MG63 (cell line): Measurements from ENCODE around the gene PDXDC1. TPM values are rescaled to one million over a fixed set of nuclear protein-coding genes. Genes with fewer than 3 reads are reported as not detected.
"Not testable (repeated sequence)": the region's sequence is repeated elsewhere in the genome, so short reads cannot be mapped to it uniquely, and the experiment has no call there.

Experiments used
- DNase-seq: peaks from one replicate; pipeline ENCODE4 v3.0.0-alpha.2; 2020
- H3K27me3 ChIP-seq: fragments of 250-450 bp; sonication (Bioruptor Pico); 2 replicates; pipeline ENCODE4 v1.5.1; 2020; ENCODE audit warnings: mild to moderate bottlenecking, moderate library complexity
- H3K36me3 ChIP-seq: fragments of 250-450 bp; sonication (Bioruptor Pico); 2 replicates; pipeline ENCODE4 v1.5.1; 2020; ENCODE audit warnings: mild to moderate bottlenecking, moderate library complexity
- H3K4me3 ChIP-seq: fragments of 250-450 bp; sonication (Bioruptor Pico); 2 replicates; pipeline ENCODE4 v1.5.1; 2020; ENCODE audit warnings: mild to moderate bottlenecking, moderate library complexity
- H3K9me3 ChIP-seq: fragments of 250-450 bp; sonication (Bioruptor Pico); 2 replicates; pipeline ENCODE4 v1.5.1; 2020; ENCODE audit warnings: mild to moderate bottlenecking, moderate library complexity
- total RNA-seq: library from RNA; depleted of rRNA; stranded (reverse); fragments of >200 nt; shearing (Covaris generic); gene quantifications from 2 replicates; pipeline ENCODE4 v1.2.3, GENCODE V29; 2014; ENCODE audit warnings: low replicate concordance

Gene PDXDC1
- total RNA-seq, 1 experiment from 2014 or later: 65.3 TPM

- DNase-seq: no peak
- Histone ChIP-seq H3K27me3 (no peaks in the 10 kb centered on the region), H3K36me3 (peaks cover 56% of the 10 kb centered on the region), H3K4me3 (no peak overlapping the region), H3K9me3 (no peaks in the 10 kb centered on the region)
Observed at GRCh38 chr16:15043344-15043743, 68.5 kb downstream of the PDXDC1 start.

DNA sequence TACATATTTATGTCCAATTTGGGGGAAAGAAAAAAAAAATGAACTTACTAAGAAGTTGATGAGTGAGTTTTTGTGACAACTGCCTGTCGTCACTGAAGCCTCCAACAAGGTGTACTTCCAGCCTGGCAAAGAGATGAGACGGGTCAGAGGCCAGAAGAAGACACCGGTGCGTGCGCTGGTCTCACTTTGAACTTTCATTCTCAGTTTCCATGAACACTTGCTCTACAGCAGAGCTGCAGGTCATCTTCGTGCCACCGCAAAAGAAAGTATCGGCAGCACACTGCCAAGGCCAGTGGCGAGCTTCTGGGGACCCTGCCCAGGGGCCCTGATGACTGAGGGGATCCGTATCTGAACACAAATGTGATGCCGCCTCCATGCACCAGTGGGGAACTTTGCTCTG lies 69.5 kb downstream of the PDXDC1 start:
- Histone ChIP-seq H3K36me3 (peaks cover 48% of the 10 kb centered on the region), H3K4me3 (no peak overlapping the region), H3K27me3 (no peaks in the 10 kb centered on the region), H3K9me3 (no peaks in the 10 kb centered on the region)
- no peak for DNase-seq

- H3K4me3 ChIP-seq, H3K27me3 ChIP-seq, H3K9me3 ChIP-seq, DNase-seq: not testable (repeated sequence)
- H3K36me3 ChIP-seq: peaks cover 42% of the 10 kb centered on the region
Observed at GRCh38 chr16:15045270-15045669, 70.4 kb downstream of the PDXDC1 start.

DNA sequence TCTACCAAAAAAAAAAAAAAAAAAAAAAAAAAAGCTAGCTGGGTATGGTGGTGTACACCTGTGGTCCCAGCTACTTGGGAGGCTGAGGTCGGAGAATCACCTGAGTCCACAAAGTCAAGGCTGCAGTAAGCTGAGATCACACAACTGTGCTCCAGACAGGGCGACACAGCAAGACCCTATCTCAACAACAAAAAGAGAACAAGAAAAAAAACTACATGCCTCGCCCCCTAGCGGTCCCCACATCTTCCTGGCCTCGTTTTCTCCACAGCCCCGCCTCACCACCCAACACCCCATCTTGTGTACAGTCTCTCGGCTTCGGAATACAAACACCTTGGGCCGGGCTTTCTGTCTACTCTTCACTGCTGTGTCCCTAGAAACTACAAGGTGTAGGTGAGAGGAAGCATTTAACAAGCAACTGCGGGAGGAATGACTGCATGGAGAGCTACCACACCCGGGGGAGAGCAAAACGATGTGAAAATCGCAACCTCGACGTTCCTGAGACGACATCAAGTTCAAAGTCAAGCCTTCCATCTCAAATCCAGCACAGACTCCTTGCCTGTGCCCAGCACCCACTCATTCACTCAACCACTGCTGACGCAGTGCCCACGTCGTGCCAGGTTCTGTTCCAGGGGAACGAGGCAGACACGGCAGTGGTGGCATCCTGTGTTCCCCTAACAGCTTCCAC lies 72.0 kb downstream of the PDXDC1 start:
- no peaks in the 10 kb centered on the region for H3K9me3 ChIP-seq
- no peaks in the 10 kb centered on the region for H3K27me3 ChIP-seq
- no peak overlapping the region for H3K4me3 ChIP-seq
- no peak for DNase-seq
- H3K36me3 ChIP-seq: peaks cover 28% of the 10 kb centered on the region

GRCh38 chr16:15049581-15050180 lies 74.9 kb downstream of the PDXDC1 start:
- DNase-seq: no peak
- Histone ChIP-seq H3K27me3 (no peaks in the 10 kb centered on the region), H3K9me3 (no peaks in the 10 kb centered on the region), H3K4me3 (no peak overlapping the region), H3K36me3 (peaks cover 11% of the 10 kb centered on the region)

GRCh38 chr16:15050440-15050839 lies 75.6 kb downstream of the PDXDC1 start:
- H3K27me3 ChIP-seq, H3K9me3 ChIP-seq, DNase-seq, H3K4me3 ChIP-seq: not testable (repeated sequence)
- peaks cover 12% of the 10 kb centered on the region for H3K36me3 ChIP-seq

DNA sequence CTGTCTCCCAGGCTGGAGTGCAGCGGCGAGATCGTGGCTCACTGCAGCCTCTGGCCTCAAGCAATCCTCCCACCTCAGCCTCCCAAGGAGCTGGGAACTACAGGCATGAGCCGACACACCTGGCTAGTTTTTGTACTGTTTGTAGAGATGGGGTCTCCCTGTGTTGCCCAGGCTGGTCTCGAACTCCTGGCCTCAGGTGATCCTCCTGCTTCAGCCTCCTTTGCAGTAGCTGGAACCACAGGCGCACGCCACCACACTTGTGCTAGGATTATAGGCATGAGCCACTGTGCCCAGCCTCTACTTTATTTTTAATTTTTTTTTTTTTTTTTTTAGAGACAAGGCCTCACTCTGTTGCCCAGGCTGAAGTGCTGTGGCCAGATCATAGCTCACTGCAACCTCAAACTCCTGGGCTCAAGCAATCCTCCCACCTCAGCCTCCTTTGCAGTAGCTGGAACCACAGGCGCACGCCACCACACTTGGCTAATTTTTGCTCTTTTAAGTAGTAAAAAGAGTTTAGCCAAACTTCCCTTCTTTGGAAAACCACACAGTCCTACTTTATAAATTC lies 76.6 kb downstream of the PDXDC1 start:
- Histone ChIP-seq H3K4me3 (no peak overlapping the region), H3K36me3 (peaks cover 6% of the 10 kb centered on the region), H3K27me3 (no peaks in the 10 kb centered on the region), H3K9me3 (no peaks in the 10 kb centered on the region)
- DNase-seq: no peak

DNA sequence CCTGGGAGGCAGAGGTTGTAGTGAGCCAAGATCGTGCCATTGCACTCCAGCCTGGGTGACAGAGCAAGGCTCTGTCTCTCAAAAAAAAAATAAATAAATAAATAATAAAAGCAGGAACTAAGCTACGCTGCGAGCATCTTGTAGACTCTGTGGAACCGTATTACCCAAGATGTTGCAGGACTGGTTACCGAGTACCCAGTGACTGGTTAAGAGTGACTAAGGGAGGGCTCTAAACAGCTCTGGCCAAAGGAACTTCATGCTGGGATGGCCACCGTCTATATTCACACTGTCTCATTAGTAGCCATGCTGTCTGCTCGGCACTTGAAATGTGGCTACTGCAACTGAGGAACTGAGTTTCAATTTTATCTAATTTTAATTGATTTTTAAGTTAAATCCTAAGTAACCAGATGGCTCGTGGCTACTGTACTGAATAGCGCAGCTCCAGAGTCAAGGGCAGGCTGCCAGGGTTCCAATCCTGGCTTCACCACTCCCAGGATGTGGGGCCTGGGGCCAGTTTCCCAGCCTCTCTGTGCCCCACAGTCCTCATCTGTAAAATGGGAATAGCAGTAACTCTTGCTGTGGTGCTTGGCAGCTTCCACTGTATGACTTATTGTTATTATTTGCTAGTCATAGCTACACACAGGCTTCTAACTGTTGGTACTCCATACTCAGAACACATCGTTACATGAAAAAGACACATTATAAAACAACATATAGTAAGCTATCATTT lies 78.1 kb downstream of the PDXDC1 start:
- Histone ChIP-seq H3K9me3 (no peaks in the 10 kb centered on the region), H3K27me3 (no peaks in the 10 kb centered on the region), H3K4me3 (no peak overlapping the region), H3K36me3 (peaks cover 3% of the 10 kb centered on the region; the same call in 1 of the 2 replicates)
- no peak for DNase-seq

- DNase-seq: no peak
- peaks cover 5% of the 10 kb centered on the region for H3K36me3 ChIP-seq
- H3K9me3 ChIP-seq: no peaks in the 10 kb centered on the region
- no peak overlapping the region for H3K4me3 ChIP-seq
- no peaks in the 10 kb centered on the region for H3K27me3 ChIP-seq
Observed at GRCh38 chr16:15053904-15054303, 79.1 kb downstream of the PDXDC1 start.

GRCh38 chr16:15054357-15055140 lies 79.7 kb downstream of the PDXDC1 start:
- DNase-seq: no peak
- Histone ChIP-seq H3K4me3 (peak overlapping the region; percentile 96), H3K9me3 (no peaks in the 10 kb centered on the region), H3K27me3 (no peaks in the 10 kb centered on the region), H3K36me3 (peaks cover 12% of the 10 kb centered on the region)

DNA sequence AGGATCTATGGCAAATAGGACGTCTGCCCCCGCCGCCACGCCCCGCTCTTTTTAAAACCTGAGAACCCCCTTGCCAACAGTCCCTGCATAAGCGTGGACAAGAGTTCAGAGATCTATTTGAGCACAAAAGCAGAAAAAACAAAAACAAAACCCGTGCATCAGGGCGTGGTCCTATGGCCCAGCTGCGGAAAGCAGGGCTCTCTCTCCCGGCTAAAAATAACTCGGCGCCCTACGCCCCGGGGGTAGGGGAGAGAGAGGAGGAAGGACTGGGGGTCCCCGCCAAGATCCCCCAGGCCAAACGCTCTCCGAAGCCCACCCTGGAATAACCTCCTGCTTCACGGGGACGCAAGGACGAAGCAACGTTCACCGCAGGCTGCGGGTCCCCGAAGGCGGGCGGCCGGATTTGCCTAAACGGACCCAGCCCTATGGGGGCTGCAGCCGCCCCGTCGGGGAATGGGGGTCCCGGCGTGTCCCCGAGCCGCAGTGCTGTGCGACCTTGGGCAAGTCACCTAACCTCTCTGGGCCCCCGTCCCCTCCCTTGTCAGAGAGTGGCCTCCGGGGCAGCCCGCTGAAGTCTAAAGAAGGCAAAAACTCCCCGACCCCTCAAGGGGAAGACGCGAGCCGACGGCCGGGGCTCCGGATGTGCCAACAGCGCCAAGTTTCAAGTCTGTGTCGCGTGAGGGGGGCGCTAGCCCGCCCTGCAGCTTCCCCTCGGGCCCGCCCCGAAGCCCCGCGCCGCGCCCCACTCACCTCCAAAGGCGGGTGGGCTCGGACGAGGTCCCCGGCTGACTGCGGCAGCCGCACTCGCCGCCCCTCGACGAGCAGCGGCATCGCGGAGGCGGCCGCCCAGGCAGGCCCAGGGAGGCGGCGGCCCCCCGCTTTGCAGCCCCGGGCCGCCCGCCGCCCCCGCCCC lies 80.6 kb downstream of the PDXDC1 start:
- peak; percentile 17 for DNase-seq

DNA sequence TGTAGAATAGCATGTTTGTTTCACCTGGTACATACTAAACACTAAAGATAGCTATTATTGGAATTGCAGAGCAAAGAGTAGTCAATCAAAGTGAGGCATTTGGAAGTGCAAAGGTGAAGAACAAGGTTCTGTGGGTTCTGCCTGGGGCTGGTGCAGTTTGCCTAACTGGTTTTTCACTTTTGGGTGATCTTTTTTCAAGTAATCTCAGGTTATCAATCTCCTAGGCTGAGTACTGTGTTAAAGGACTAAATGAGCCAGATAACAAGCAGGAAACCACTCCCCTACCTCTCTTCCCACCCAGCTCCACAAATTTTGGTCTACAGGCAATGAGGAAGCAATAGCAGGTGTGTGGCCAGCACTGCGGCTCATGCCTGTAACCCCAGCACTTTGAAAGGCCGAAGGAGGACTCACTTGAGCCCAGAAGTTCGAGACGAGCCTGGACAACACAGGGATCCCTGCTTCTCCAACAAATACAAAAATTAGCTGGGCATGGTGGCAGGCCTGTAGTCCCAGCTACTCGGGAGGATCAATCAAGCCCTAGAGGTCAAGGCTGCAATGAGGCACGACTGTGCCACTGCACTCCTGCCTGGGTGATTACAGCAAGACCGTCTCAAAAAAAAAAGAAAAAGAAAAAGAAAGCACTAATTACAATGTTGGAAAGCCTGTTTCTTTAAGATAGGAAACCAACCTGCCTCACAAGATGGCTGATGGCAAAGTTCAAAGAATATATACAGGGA lies 83.0 kb downstream of the PDXDC1 start:
- Histone ChIP-seq H3K9me3 (no peaks in the 10 kb centered on the region), H3K27me3 (no peaks in the 10 kb centered on the region), H3K4me3 (no peak overlapping the region), H3K36me3 (peaks cover 40% of the 10 kb centered on the region)
- no peak for DNase-seq

More for the DNA sequence above, 80.6 kb downstream of the PDXDC1 start:
- H3K9me3 ChIP-seq: no peaks in the 10 kb centered on the region
- H3K36me3 ChIP-seq: peaks cover 20% of the 10 kb centered on the region
- no peaks in the 10 kb centered on the region for H3K27me3 ChIP-seq
- peak overlapping the region; percentile 96 for H3K4me3 ChIP-seq

DNA sequence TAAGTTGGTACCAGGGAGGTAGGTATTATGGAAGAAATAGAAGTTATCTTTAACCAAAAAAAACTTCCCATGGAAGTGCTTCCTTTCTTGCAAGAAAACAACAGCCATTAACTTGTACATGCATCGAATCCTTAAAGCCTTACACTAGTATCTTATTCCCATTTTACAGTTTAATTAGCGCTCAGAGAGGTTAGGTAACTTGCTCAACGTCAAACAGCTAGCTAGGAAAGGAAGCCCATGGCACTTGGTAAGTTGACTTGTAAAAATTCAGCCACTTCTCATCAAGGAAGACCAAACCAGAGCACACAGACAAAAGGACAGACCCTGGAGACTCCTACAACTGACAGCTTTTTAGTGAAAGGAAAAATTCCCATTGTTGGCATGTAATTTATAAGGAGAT lies 84.5 kb downstream of the PDXDC1 start:
- no peaks in the 10 kb centered on the region for H3K27me3 ChIP-seq
- H3K4me3 ChIP-seq: no peak overlapping the region
- no peak for DNase-seq
- H3K36me3 ChIP-seq: peaks cover 49% of the 10 kb centered on the region
- no peaks in the 10 kb centered on the region for H3K9me3 ChIP-seq

GRCh38 chr16:15062085-15062810 lies 87.4 kb downstream of the PDXDC1 start:
- H3K9me3 ChIP-seq, H3K27me3 ChIP-seq, DNase-seq, H3K4me3 ChIP-seq: not testable (repeated sequence)
- H3K36me3 ChIP-seq: peaks cover 55% of the 10 kb centered on the region

- DNase-seq, H3K27me3 ChIP-seq, H3K4me3 ChIP-seq, H3K9me3 ChIP-seq: not testable (repeated sequence)
- H3K36me3 ChIP-seq: peaks cover 54% of the 10 kb centered on the region
Observed at GRCh38 chr16:15065961-15066360, 91.1 kb downstream of the PDXDC1 start.
